Sciatic nerve (tissue), 2 donors: ENCODE data around the gene AXDND1. TPM values are rescaled to one million over a fixed set of nuclear protein-coding genes. Genes with fewer than 3 reads are reported as not detected.
A peak's percentile ranks its signal among the peaks of the same experiment; 100 is the strongest.
"Not testable (repeated sequence)": the region's sequence is repeated elsewhere in the genome, so short reads cannot be mapped to it uniquely, and the experiment has no call there.

Source experiments
- ATAC-seq: fragments of 200-7000 bp; cut with Tn5 transposase; one replicate; pipeline ENCODE4 v1.9.1; 2020; ENCODE audit warnings: mild to moderate bottlenecking, moderate library complexity
- DNase-seq: peaks from one replicate; pipeline ENCODE4 v3.0.0-alpha.2; 2020; ENCODE audit warnings: low spot score
- intact Hi-C: fragments of 100-400 bp; cut with DNase I; formaldehyde crosslinking; loops from one replicate; pipeline ENCODE4 v1.14.2; 2022
- total RNA-seq: library from RNA; stranded (reverse); fragmentation: NEBNext Ultra II Directional; extraction: Animal tissue kit (Norgen Biotek cat#: 25700); gene quantifications from one replicate; pipeline ENCODE4 v1.2.1, GENCODE V29; 2021
- donor health status: DM: no; HTN: no; CAD: no.
- donor health status: DM: no; HTN: no; CAD: no.

AXDND1 gene
- total RNA-seq, 1 donor from 2014 or later, result 0.98 TPM

- intact Hi-C loops, result not testable (repeated sequence)
Observed at GRCh38 chr1:179361631-179362030, 4.1 kb upstream of the AXDND1 start.

GRCh38 chr1:179366093-179366800, 476 bp downstream of the AXDND1 start:
- ATAC-seq (no peak), DNase-seq (no peak)
- intact Hi-C loops, result no loop called here

More at GRCh38 chr1:179361631-179362030, 4.1 kb upstream of the AXDND1 start:
- not testable (repeated sequence) for ATAC-seq, DNase-seq

- intact Hi-C loops, result loop anchor here (2.0 kb wide), 1 partner anchor 293 kb away; no protein-coding TSS in a partner anchor
- ATAC-seq (peak; percentile 25), DNase-seq (no peak)
Observed at GRCh38 chr1:179369751-179370341, 4.1 kb downstream of the AXDND1 start.

- ATAC-seq (no peak), DNase-seq (no peak)
- intact Hi-C loops, result no loop called here
Observed at GRCh38 chr1:179372160-179372559, 6.4 kb downstream of the AXDND1 start.

GRCh38 chr1:179376223-179376622, 10.5 kb downstream of the AXDND1 start:
- intact Hi-C loops, result no loop called here
- ATAC-seq (no peak), DNase-seq (no peak)

GRCh38 chr1:179380299-179380698, 14.5 kb downstream of the AXDND1 start:
- ATAC-seq, result no peak
- intact Hi-C loops, result no loop called here
- no peak for DNase-seq

GRCh38 chr1:179384027-179384426, 18.3 kb downstream of the AXDND1 start:
- no peak for DNase-seq
- intact Hi-C loops, result no loop called here
- no peak for ATAC-seq

GRCh38 chr1:179385510-179385909, 19.7 kb downstream of the AXDND1 start:
- DNase-seq (no peak), ATAC-seq (no peak)
- intact Hi-C loops, result no loop called here

- ATAC-seq, result no peak
- intact Hi-C loops, result no loop called here
- DNase-seq, result no peak
Observed at GRCh38 chr1:179393721-179394120, 27.9 kb downstream of the AXDND1 start.

- intact Hi-C loops, ATAC-seq, DNase-seq: not testable (repeated sequence)
Observed at GRCh38 chr1:179399399-179399798, 33.6 kb downstream of the AXDND1 start.

GRCh38 chr1:179417760-179418159, 52.0 kb downstream of the AXDND1 start:
- DNase-seq, intact Hi-C loops, ATAC-seq: not testable (repeated sequence)

- DNase-seq, intact Hi-C loops, ATAC-seq: not testable (repeated sequence)
Observed at GRCh38 chr1:179418706-179419105, 52.9 kb downstream of the AXDND1 start.

GRCh38 chr1:179424610-179425009, 58.8 kb downstream of the AXDND1 start:
- intact Hi-C loops, result no loop called here
- no peak for ATAC-seq
- DNase-seq, result no peak

- DNase-seq (no peak), ATAC-seq (no peak)
- intact Hi-C loops, result no loop called here
Observed at GRCh38 chr1:179425186-179425585, 59.4 kb downstream of the AXDND1 start.

- DNase-seq (no peak), ATAC-seq (no peak)
- intact Hi-C loops, result no loop called here
Observed at GRCh38 chr1:179437171-179437570, 71.4 kb downstream of the AXDND1 start.

GRCh38 chr1:179439646-179440045, 73.9 kb downstream of the AXDND1 start:
- DNase-seq, ATAC-seq, intact Hi-C loops: not testable (repeated sequence)

- intact Hi-C loops, DNase-seq, ATAC-seq: not testable (repeated sequence)
Observed at GRCh38 chr1:179440301-179440700, 74.5 kb downstream of the AXDND1 start.

- intact Hi-C loops, result no loop called here
- DNase-seq, result no peak
- ATAC-seq, result no peak
Observed at GRCh38 chr1:179440971-179441370, 75.2 kb downstream of the AXDND1 start.

GRCh38 chr1:179441501-179441900, 75.7 kb downstream of the AXDND1 start:
- no peak for DNase-seq

GRCh38 chr1:179442846-179443245, 77.1 kb downstream of the AXDND1 start:
- ATAC-seq, DNase-seq, intact Hi-C loops: not testable (repeated sequence)

More at GRCh38 chr1:179441501-179441900, 75.7 kb downstream of the AXDND1 start:
- intact Hi-C loops, result no loop called here
- ATAC-seq, result no peak
